MCF 10A (cell line): ENCODE measurements around the gene C12orf43. TPM values are rescaled to one million over a fixed set of nuclear protein-coding genes. Genes with fewer than 3 reads are reported as not detected.

Source experiments
- BruUV-seq: library from RNA; stranded (reverse); fragments of 400-500 nt; replicated peaks from 2 replicates; lab custom pipeline; 2021; lab: Mats Ljungman, UMichigan
- CTCF ChIA-PET: fragments of 300-600 bp; sonication (Branson Sonifier 250); formaldehyde crosslinking; extraction: SDS; loops from one replicate; lab custom pipeline; 2021; ENCODE audit warnings: antibody characterized with exemption, inconsistent platforms; lab: Yijun Ruan, JAX
- POLR2A ChIA-PET: fragments of 300-600, 350-650 bp; sonication (Branson Sonifier 250); formaldehyde crosslinking; extraction: SDS; loops from one replicate; lab custom pipeline; 2020; ENCODE audit warnings: antibody characterized with exemption, inconsistent platforms; lab: Yijun Ruan, JAX
- DNase-seq: peaks from one replicate; pipeline ENCODE4 v3.0.0-alpha.2; 2018; ENCODE audit not compliant: unreplicated experiment
- H3K27ac Mint-ChIP-seq: one replicate; pipeline ENCODE4 v1.8.0; 2022; ENCODE audit warnings: mild to moderate bottlenecking, low read depth, mixed read lengths; ENCODE audit not compliant: unreplicated experiment
- H3K27me3 Mint-ChIP-seq: one replicate; pipeline ENCODE4 v1.8.0; 2022; ENCODE audit warnings: mixed read lengths; ENCODE audit not compliant: insufficient read depth, unreplicated experiment
- H3K36me3 Mint-ChIP-seq: one replicate; pipeline ENCODE4 v1.8.0; 2022; ENCODE audit warnings: mild to moderate bottlenecking, moderate library complexity, mixed read lengths; ENCODE audit not compliant: insufficient read depth, unreplicated experiment
- H3K4me1 Mint-ChIP-seq: one replicate; pipeline ENCODE4 v1.8.0; 2022; ENCODE audit warnings: mixed read lengths; ENCODE audit not compliant: insufficient read depth, unreplicated experiment
- H3K4me3 Mint-ChIP-seq: one replicate; pipeline ENCODE4 v1.8.0; 2022; ENCODE audit warnings: mild to moderate bottlenecking, moderate library complexity, mixed read lengths; ENCODE audit not compliant: unreplicated experiment
- H3K9me3 Mint-ChIP-seq: one replicate; pipeline ENCODE4 v1.8.0; 2022; ENCODE audit warnings: mixed read lengths; ENCODE audit not compliant: unreplicated experiment
- CTCF ChIP-seq: fragments of 200-600 bp; IDR thresholded peaks from one replicate; pipeline ENCODE4 v1.8.0; 2022; ENCODE audit warnings: antibody characterized with exemption, mild to moderate bottlenecking; ENCODE audit not compliant: unreplicated experiment
- intact Hi-C: fragments of 100-400 bp; cut with micrococcal nuclease; formaldehyde crosslinking; loops from 2 replicates; pipeline ENCODE4 v1.14.1; 2022
- total RNA-seq: library from RNA; stranded (reverse); gene quantifications from 2 replicates; pipeline ENCODE4 v1.2.3, GENCODE V29; 2022

The C12orf43 gene
- total RNA-seq, 1 experiment from 2014 or later = 18.9 TPM

DNA sequence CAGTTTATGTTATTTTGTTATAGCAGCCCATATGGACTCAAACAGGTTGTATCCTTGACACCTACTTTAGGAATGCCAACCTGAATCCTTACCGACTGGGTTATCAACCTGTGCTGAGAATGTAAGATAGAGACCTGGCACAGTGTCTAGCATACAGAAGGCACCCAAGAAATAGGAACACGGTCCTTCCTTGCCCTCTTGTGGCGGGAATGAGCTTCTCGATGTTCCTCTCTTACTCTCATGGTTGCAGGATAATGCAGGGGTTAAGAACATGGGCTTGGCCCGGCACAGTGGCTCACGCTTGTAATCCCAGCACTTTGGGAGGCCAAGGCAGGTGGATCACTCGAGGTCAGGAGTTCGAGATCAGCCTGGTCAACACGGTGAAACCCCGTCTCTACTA, 6.5 kb downstream of the C12orf43 start:
- no peak overlapping the region for H3K4me3 Mint-ChIP-seq
- ChIA-PET POLR2A (no interaction called here), CTCF (interaction anchor here (0.5 to 2.2 kb wide), 9 partner anchors 29 to 435 kb away, joined by 3 to 12 read pairs (median 3); no protein-coding TSS in a partner anchor)
- no peaks in the 10 kb centered on the region for H3K27me3 Mint-ChIP-seq
- BruUV-seq = no TSS peak
- no peaks in the 10 kb centered on the region for H3K9me3 Mint-ChIP-seq
- H3K4me1 Mint-ChIP-seq = peaks cover 1% of the 10 kb centered on the region
- no peak overlapping the region for H3K27ac Mint-ChIP-seq
- H3K36me3 Mint-ChIP-seq = peaks cover 46% of the 10 kb centered on the region
- TF ChIP-seq CTCF = peak; percentile 46
- DNase-seq = peak; percentile 54
- intact Hi-C loops = loop anchor here (2.0 to 5.0 kb wide), 3 partner anchors 53 to 427 kb away; no protein-coding TSS in a partner anchor

GRCh38 chr12:121008347-121009098, 7.8 kb downstream of the C12orf43 start:
- H3K36me3 Mint-ChIP-seq = peaks cover 58% of the 10 kb centered on the region
- H3K4me1 Mint-ChIP-seq = no peaks in the 10 kb centered on the region
- no peaks in the 10 kb centered on the region for H3K9me3 Mint-ChIP-seq
- no peak overlapping the region for H3K27ac Mint-ChIP-seq
- CTCF ChIA-PET = interaction anchor here (0.6 to 0.8 kb wide), 3 partner anchors 17 to 201 kb away, joined by 3 to 6 read pairs (median 4); no protein-coding TSS in a partner anchor
- no peak for TF ChIP-seq CTCF
- no TSS peak for BruUV-seq
- no peak overlapping the region for H3K4me3 Mint-ChIP-seq
- no peak for DNase-seq
- POLR2A ChIA-PET = no interaction called here
- H3K27me3 Mint-ChIP-seq = no peaks in the 10 kb centered on the region
- intact Hi-C loops = loop anchor here (2.0 to 5.0 kb wide), 3 partner anchors 54 to 426 kb away; no protein-coding TSS in a partner anchor

DNA sequence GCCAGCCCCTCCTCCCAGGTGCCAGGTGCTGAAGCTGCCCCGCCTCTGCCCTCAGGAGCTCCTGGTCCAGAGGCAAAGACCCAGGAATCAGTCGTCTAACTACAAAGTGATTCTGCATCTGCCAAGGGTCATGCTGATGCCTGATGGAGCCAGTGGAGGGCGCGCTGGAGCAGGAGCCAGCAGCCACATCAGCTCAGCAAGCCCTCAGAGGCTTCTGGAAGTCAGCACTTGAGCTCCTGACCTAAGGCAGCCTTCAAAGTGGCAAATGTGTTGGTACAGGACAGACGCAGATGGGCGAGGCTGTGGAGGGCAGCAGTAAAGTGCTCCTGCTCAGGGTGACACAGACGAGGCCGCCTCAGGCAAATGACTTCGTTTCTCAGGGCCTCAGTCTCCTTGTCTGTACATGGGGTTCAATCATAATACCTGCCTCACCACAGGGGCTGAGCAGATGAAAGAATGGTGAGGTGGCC, 10.9 kb downstream of the C12orf43 start:
- peaks cover 57% of the 10 kb centered on the region for H3K36me3 Mint-ChIP-seq
- no peaks in the 10 kb centered on the region for H3K4me1 Mint-ChIP-seq
- H3K9me3 Mint-ChIP-seq = no peaks in the 10 kb centered on the region
- no peaks in the 10 kb centered on the region for H3K27me3 Mint-ChIP-seq
- H3K27ac Mint-ChIP-seq = no peak overlapping the region
- DNase-seq = peak; percentile 53
- BruUV-seq = no TSS peak
- intact Hi-C loops = loop anchor here (1.0 to 5.0 kb wide), 3 partner anchors 57 to 107 kb away; no protein-coding TSS in a partner anchor
- ChIA-PET CTCF (interaction anchor here (0.6 to 2.1 kb wide), 13 partner anchors 9 to 428 kb away, joined by 3 to 7 read pairs (median 4); no protein-coding TSS in a partner anchor), POLR2A (interaction anchor here (0.6 to 0.7 kb wide), 2 partner anchors 395 to 462 kb away, joined by 3 to 4 read pairs; partner anchors contain the start of gene RNF34)
- H3K4me3 Mint-ChIP-seq = no peak overlapping the region
- peak; percentile 79 for TF ChIP-seq CTCF

DNA sequence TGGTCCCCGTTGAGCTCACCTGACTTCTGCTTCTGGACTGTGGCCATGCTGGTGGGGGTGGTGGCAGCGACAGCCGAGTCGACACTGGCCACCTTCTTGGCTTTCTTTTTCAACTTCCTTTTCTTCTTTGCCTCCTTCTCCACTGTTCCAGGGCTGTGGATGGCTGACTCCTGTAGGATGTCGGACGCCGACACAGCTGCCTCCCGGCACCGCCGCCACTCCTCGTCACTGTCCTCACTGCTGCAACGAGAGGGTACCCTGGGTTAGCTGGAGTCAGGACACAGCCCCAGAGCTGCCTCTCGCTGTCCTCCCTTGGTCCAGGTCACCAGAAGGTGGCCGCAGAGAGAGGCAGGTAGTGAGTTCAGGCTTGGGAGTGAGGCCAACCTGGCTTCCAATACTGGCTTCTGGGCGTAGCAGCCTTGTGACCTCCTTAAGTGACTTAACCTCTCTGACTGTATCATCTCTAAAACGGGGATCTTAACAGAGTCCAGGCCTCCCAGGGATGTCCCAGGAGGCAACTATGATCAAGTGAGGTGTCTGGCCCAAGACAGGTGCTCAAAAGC, 12.0 kb downstream of the C12orf43 start:
- Mint-ChIP-seq H3K27me3 (no peaks in the 10 kb centered on the region), H3K4me3 (no peak overlapping the region), H3K27ac (peak overlapping the region; percentile 35), H3K36me3 (peaks cover 57% of the 10 kb centered on the region), H3K4me1 (no peaks in the 10 kb centered on the region), H3K9me3 (no peaks in the 10 kb centered on the region)
- ChIA-PET POLR2A (no interaction called here), CTCF (interaction anchor here (0.6 to 2.1 kb wide), 7 partner anchors 10 to 421 kb away, joined by 3 to 6 read pairs (median 3); no protein-coding TSS in a partner anchor)
- no TSS peak for BruUV-seq
- intact Hi-C loops = no loop called here
- no peak for TF ChIP-seq CTCF
- DNase-seq = no peak
